Endothelial cell of umbilical vein (primary cell): ENCODE results near the gene EML1. TPM values are rescaled to one million over a fixed set of nuclear protein-coding genes. Genes with fewer than 3 reads are reported as not detected.

Experiments used
- BruUV-seq: library from RNA; stranded (reverse); fragments of 400-500 nt; replicated peaks from 2 replicates; lab custom pipeline; 2021; lab: Mats Ljungman, UMichigan
- CTCF ChIA-PET: fragments of 300-600, 350-600 bp; sonication (Branson Sonifier 250); formaldehyde crosslinking; loops from one replicate; lab custom pipeline; 2021; ENCODE audit warnings: antibody characterized with exemption, inconsistent platforms; lab: Charles Lee
- POLR2A ChIA-PET: fragments of 300-600, 350-600 bp; sonication (Branson Sonifier 250); formaldehyde crosslinking; loops from one replicate; lab custom pipeline; 2021; ENCODE audit warnings: antibody characterized with exemption, inconsistent platforms; lab: Charles Lee
- DNase-seq: peaks from one replicate; pipeline ENCODE4 v3.0.0-alpha.2; 2011; ENCODE audit warnings: low read depth, low spot score
- FAIRE-seq: peaks from 2 replicates; lab custom pipeline; 2011; peaks lifted over from hg19 to GRCh38; lab: Jason Lieb, UNC
- H2AFZ ChIP-seq: 2 replicates; pipeline ENCODE4 v1.6.0; 2012; ENCODE audit warnings: low read depth, low read length, control low read depth, inconsistent platforms
- H3K27ac ChIP-seq: 2 replicates; pipeline ENCODE4 v1.5.1; 2011; ENCODE audit warnings: low read depth, mild to moderate bottlenecking, control low read depth, low read length, moderate library complexity; ENCODE audit not compliant: insufficient read depth
- H3K27me3 ChIP-seq, 2 experiments: 2 replicates each; pipeline versions ENCODE4 v1.6.0 to v1.6.1; 2011; ENCODE audit warnings: low read length in 2 of 2, mixed read lengths in 1 of 2; ENCODE audit not compliant: control insufficient read depth in 2 of 2, insufficient read depth in 2 of 2
- H3K36me3 ChIP-seq, 2 experiments: 2 replicates in 1 of 2; 3 replicates in 1 of 2; pipeline ENCODE4 v1.5.1; 2011; ENCODE audit warnings: low read length in 2 of 2, mild to moderate bottlenecking in 1 of 2, moderate library complexity in 1 of 2; ENCODE audit not compliant: control insufficient read depth in 2 of 2, insufficient read depth in 2 of 2; ENCODE audit errors: extremely low read depth in 1 of 2
- H3K4me1 ChIP-seq: 3 replicates; pipeline ENCODE4 v1.5.1; 2011; ENCODE audit warnings: mild to moderate bottlenecking, low read length; ENCODE audit not compliant: control insufficient read depth, insufficient read depth; ENCODE audit errors: extremely low read depth
- H3K4me2 ChIP-seq: 2 replicates; pipeline ENCODE4 v1.6.1; 2011; ENCODE audit warnings: low read length, control low read depth, mixed read lengths; ENCODE audit not compliant: insufficient read depth
- H3K4me3 ChIP-seq, 3 experiments: fragments of 200-600 bp in 1 of 3; sonication (generic), shearing (Covaris generic) in 1 of 3; replicated peaks in 1 of 3; 2 replicates each; pipeline ENCODE4 v1.5.1; 2011 to 2016; ENCODE audit warnings: control low read depth in 3 of 3, low read length in 3 of 3, mild to moderate bottlenecking in 2 of 3, inconsistent platforms in 1 of 3, low read depth in 1 of 3, moderate library complexity in 1 of 3; ENCODE audit not compliant: insufficient read depth in 1 of 3
- H3K79me2 ChIP-seq: 2 replicates; pipeline ENCODE4 v1.6.0; 2012; ENCODE audit warnings: low read length, inconsistent platforms; ENCODE audit not compliant: control insufficient read depth, insufficient read depth
- H3K9ac ChIP-seq: replicated peaks from 2 replicates; pipeline ENCODE3; 2011; ENCODE audit warnings: low read length, control low read depth; ENCODE audit not compliant: insufficient read depth; ENCODE audit errors: extremely low read depth
- H3K9me1 ChIP-seq: replicated peaks from 3 replicates; pipeline ENCODE4 v1.6.0; 2011; ENCODE audit warnings: mild to moderate bottlenecking, low read length; ENCODE audit not compliant: control insufficient read depth, insufficient read depth; ENCODE audit errors: extremely low read depth
- H3K9me3 ChIP-seq: replicated peaks from 2 replicates; pipeline ENCODE4 v1.5.1; 2012; ENCODE audit warnings: low read length, inconsistent platforms; ENCODE audit not compliant: control insufficient read depth, insufficient read depth
- H4K20me1 ChIP-seq: replicated peaks from 2 replicates; pipeline ENCODE3; 2011; ENCODE audit warnings: mild to moderate bottlenecking, low read length; ENCODE audit not compliant: control insufficient read depth, insufficient read depth; ENCODE audit errors: extremely low read depth
- EZH2 ChIP-seq: IDR thresholded peaks from 2 replicates; pipeline ENCODE4 v1.6.1; 2012; ENCODE audit warnings: borderline replicate concordance, low read depth, mild to moderate bottlenecking, moderate library complexity, low read length, inconsistent platforms; ENCODE audit not compliant: severe bottlenecking
- FOS ChIP-seq: IDR thresholded peaks from 2 replicates; pipeline ENCODE4 v1.6.1; 2011; ENCODE audit warnings: mild to moderate bottlenecking, low read length, moderate library complexity, borderline replicate concordance; ENCODE audit not compliant: insufficient read depth
- GATA2 ChIP-seq: IDR thresholded peaks from 2 replicates; pipeline ENCODE4 v1.7.0; 2011; ENCODE audit warnings: low read depth, mild to moderate bottlenecking, moderate library complexity, mixed read lengths, low read length; ENCODE audit not compliant: insufficient read length, insufficient read depth
- JUN ChIP-seq: IDR thresholded peaks from 2 replicates; pipeline ENCODE4 v1.6.1; 2011; ENCODE audit warnings: borderline replicate concordance, low read depth; ENCODE audit not compliant: insufficient read length, insufficient read depth
- MYC ChIP-seq: IDR thresholded peaks from one replicate; pipeline ENCODE4 v1.6.1; 2011; ENCODE audit warnings: mild to moderate bottlenecking, low read depth, low read length
- POLR2A ChIP-seq: IDR thresholded peaks from 2 replicates; pipeline ENCODE4 v1.6.1; 2012; ENCODE audit warnings: low read depth, mild to moderate bottlenecking, control low read depth, low read length
- POLR2AphosphoS5 ChIP-seq: IDR thresholded peaks from 2 replicates; pipeline ENCODE4 v1.6.1; 2012; ENCODE audit warnings: low read depth, mild to moderate bottlenecking, control low read depth, low read length, moderate library complexity; ENCODE audit not compliant: insufficient read depth
- dilution Hi-C: fragments of 300-500 bp; cut with MboI; formaldehyde crosslinking; loops from one replicate; pipeline ENCODE4 v1.15.0; 2019; ENCODE audit warnings: low sequenced_read_pairs; ENCODE audit not compliant: extremely low pct_ligation_motif_present
- intact Hi-C: fragments of 100-400 bp; cut with micrococcal nuclease; formaldehyde crosslinking; loops from one replicate; pipeline ENCODE4 v1.10.0; 2022
- polyA plus RNA-seq, 4 experiments: library from polyadenylated mRNA; depleted of rRNA in 3 of 4; stranded (reverse) in 3 of 4; unstranded in 1 of 4; fragments of >200 nt; gene quantifications; 2 replicates each; pipeline versions ENCODE4 v1.2.1 to v1.2.3, GENCODE V29; 2011 to 2012; ENCODE audit warnings: missing spikeins in 1 of 4
- total RNA-seq: library from RNA; stranded (reverse); gene quantifications from 2 replicates; pipeline ENCODE4 v1.2.3, GENCODE V29; 2021
- TF ChIP-seq, protein P1 (sequence below), 2 donors: IDR thresholded peaks; 1 replicate in 1 of 2; 2 replicates in 1 of 2; pipeline ENCODE4 v1.5.1; 2011; ENCODE audit warnings: low read length in 2 of 2, mild to moderate bottlenecking in 2 of 2, moderate library complexity in 2 of 2, control low read depth in 1 of 2, inconsistent platforms in 1 of 2, low read depth in 1 of 2; ENCODE audit not compliant: insufficient read depth in 1 of 2; ENCODE audit errors: extremely low read depth in 1 of 2
- TF ChIP-seq, protein P2 (sequence below): IDR thresholded peaks from 2 replicates; pipeline ENCODE4 v1.6.1; 2011; ENCODE audit not compliant: insufficient read depth, insufficient read length

EML1 gene
- total and polyA plus RNA-seq, 2 donors (not counting 3 experiments of a cell fraction or from before 2014, with no cell fraction given) = 22.9 to 33.0 TPM

DNA sequence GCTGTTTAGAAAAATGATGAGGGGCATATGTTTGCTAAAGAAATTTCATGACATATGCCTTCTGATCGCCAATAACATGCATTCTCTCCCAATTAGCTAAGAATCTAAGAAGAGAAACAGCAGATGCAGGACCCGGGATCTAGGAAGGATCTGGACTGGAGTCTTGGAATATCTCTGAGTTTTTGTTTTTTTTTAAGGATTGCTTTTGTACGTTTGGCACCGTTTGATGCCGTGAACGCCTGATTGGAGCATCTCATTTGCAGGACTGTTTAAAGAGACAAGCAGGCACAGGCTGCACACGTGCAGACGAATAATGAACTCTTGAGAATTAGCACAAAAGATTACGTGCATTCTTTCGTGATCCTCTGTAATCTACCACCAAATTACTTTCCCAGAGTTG lies 13.6 kb downstream of the EML1 start:
- no peaks in the 10 kb centered on the region for H3K27me3 ChIP-seq
- H3K9me1 ChIP-seq = no peaks in the 10 kb centered on the region
- H3K9me3 ChIP-seq = no peaks in the 10 kb centered on the region
- no peaks in the 10 kb centered on the region for H3K4me1 ChIP-seq
- ChIA-PET CTCF (interaction anchor here (0.7 kb wide), 1 partner anchor 15 kb away, joined by 3 read pairs; no protein-coding TSS in a partner anchor), POLR2A (interaction anchor here (0.6 kb wide), 1 partner anchor 20 kb away, joined by 6 read pairs; no protein-coding TSS in a partner anchor)
- dilution Hi-C loops = no loop called here
- H4K20me1 ChIP-seq = peaks cover 2% of the 10 kb centered on the region
- FAIRE-seq = no peak
- intact Hi-C loops = no loop called here
- no peak for DNase-seq
- H3K9ac ChIP-seq = no peak overlapping the region
- peaks cover 3% of the 10 kb centered on the region for H3K79me2 ChIP-seq
- BruUV-seq = no TSS peak
- no peak overlapping the region for H3K27ac ChIP-seq
- no peak overlapping the region for H3K4me2 ChIP-seq
- TF ChIP-seq, protein P1, sequence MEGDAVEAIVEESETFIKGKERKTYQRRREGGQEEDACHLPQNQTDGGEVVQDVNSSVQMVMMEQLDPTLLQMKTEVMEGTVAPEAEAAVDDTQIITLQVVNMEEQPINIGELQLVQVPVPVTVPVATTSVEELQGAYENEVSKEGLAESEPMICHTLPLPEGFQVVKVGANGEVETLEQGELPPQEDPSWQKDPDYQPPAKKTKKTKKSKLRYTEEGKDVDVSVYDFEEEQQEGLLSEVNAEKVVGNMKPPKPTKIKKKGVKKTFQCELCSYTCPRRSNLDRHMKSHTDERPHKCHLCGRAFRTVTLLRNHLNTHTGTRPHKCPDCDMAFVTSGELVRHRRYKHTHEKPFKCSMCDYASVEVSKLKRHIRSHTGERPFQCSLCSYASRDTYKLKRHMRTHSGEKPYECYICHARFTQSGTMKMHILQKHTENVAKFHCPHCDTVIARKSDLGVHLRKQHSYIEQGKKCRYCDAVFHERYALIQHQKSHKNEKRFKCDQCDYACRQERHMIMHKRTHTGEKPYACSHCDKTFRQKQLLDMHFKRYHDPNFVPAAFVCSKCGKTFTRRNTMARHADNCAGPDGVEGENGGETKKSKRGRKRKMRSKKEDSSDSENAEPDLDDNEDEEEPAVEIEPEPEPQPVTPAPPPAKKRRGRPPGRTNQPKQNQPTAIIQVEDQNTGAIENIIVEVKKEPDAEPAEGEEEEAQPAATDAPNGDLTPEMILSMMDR (IDR thresholded peaks at IDR 0.05; ENCODE audit: extremely low read depth in 1 of 2, insufficient read depth in 1 of 2, low read depth in 1 of 2, low read length in 2 of 2) = no peak
- no peak for TF ChIP-seq POLR2AphosphoS5
- no peak for TF ChIP-seq JUN
- no peak for TF ChIP-seq GATA2
- TF ChIP-seq MYC = no peak
- TF ChIP-seq POLR2A = no peak
- no peak for TF ChIP-seq EZH2
- TF ChIP-seq, protein P2, sequence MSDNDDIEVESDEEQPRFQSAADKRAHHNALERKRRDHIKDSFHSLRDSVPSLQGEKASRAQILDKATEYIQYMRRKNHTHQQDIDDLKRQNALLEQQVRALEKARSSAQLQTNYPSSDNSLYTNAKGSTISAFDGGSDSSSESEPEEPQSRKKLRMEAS = no peak
- TF ChIP-seq FOS = no peak
- H3K36me3 ChIP-seq = no peaks in the 10 kb centered on the region
- H3K4me3 ChIP-seq = no peak overlapping the region
- no peak overlapping the region for H2AFZ ChIP-seq
